Fibroblast of lung (primary cell): Measurements from ENCODE around the gene ADAMTS17.

ENCODE experiments used
- EZH2 ChIP-seq: IDR thresholded peaks from 2 replicates; pipeline ENCODE4 v1.5.1; 2012; ENCODE audit warnings: low read length, control low read depth, mild to moderate bottlenecking; ENCODE audit errors: missing control alignments
- TF ChIP-seq, protein P1 (sequence below), 2 donors: IDR thresholded peaks in 1 of 2; conservative IDR thresholded peaks in 1 of 2; 1 replicate in 1 of 2; 2 replicates in 1 of 2; pipeline ENCODE4 v1.5.1; 2011 to 2012; ENCODE audit warnings: low read length in 2 of 2, control low read depth in 1 of 2, inconsistent platforms in 1 of 2, low read depth in 1 of 2, mild to moderate bottlenecking in 1 of 2

DNA sequence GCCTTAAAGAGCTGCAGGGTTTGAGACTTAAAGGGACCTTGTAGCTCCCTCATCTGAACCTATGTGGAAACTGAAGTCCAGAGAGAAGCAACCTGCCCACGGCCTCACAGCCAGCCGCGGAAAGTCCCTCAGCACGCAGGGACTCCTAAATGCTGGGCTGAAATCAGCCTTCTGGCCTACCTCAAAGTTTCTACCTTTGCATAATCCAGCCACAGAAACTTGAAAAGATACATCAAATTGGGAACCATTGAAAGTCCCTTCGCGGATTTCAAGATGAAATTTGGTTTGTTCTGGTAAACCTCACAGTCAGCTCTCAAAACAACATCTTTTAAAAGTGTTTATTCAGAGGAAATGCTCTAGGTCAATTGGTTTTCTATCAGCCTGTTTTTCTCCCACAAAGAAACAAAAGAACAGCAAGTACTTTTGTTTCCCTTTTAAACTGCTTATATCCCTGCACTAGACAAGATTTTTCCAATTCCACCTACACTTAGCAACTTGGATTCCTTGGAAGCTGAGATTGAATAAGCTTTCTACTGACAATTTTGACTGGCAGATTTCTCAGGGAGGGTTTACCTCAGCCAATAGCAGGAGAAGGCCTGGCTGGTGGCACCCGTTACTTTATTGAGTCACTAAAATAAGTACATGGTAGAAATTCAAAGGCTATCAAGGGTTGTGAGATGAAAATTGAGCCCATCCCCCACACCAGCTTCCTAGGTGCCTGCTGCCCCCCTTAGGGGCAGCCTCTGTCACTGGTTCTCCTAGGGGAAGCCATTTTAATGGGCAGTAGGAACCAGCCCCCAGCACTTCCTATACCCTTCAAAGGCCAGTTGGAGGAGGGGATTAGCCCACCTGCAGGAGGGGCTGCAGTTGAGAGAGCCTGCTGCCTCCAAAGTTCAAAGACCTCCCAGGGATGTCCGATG lies 171.2 kb downstream of the ADAMTS17 start:
- TF ChIP-seq, protein P1, sequence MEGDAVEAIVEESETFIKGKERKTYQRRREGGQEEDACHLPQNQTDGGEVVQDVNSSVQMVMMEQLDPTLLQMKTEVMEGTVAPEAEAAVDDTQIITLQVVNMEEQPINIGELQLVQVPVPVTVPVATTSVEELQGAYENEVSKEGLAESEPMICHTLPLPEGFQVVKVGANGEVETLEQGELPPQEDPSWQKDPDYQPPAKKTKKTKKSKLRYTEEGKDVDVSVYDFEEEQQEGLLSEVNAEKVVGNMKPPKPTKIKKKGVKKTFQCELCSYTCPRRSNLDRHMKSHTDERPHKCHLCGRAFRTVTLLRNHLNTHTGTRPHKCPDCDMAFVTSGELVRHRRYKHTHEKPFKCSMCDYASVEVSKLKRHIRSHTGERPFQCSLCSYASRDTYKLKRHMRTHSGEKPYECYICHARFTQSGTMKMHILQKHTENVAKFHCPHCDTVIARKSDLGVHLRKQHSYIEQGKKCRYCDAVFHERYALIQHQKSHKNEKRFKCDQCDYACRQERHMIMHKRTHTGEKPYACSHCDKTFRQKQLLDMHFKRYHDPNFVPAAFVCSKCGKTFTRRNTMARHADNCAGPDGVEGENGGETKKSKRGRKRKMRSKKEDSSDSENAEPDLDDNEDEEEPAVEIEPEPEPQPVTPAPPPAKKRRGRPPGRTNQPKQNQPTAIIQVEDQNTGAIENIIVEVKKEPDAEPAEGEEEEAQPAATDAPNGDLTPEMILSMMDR (conservative IDR thresholded peaks at IDR 0.05 in 1 of 2, IDR thresholded peaks at IDR 0.05 in 1 of 2; ENCODE audit: low read depth in 1 of 2, low read length in 2 of 2), result no peak
- TF ChIP-seq EZH2, result no peak
